BLaER1 treated with 17β-estradiol and CSF1 and Interleukin-3, amounts not matched to agents 10 nM and 100 nM (cell line): ENCODE measurements around the gene ETFA.
"Not testable (repeated sequence)": the region's sequence is repeated elsewhere in the genome, so short reads cannot be mapped to it uniquely, and the experiment has no call there.

Experiments
- H3K27ac ChIP-seq, 11 experiments: shearing (Covaris generic); formaldehyde crosslinking; 2 replicates each; pipeline ENCODE4 v1.8.1; 2022
- H3K27me3 ChIP-seq, 11 experiments: shearing (Covaris generic); formaldehyde crosslinking; 2 replicates each; pipeline ENCODE4 v1.8.1; 2022
- H3K36me3 ChIP-seq, 11 experiments: shearing (Covaris generic); formaldehyde crosslinking; 2 replicates each; pipeline ENCODE4 v1.8.1; 2022
- H3K4me1 ChIP-seq, 10 experiments: shearing (Covaris generic); formaldehyde crosslinking; 2 replicates each; pipeline ENCODE4 v1.8.1; 2022
- H3K4me2 ChIP-seq, 11 experiments: shearing (Covaris generic); formaldehyde crosslinking; 2 replicates each; pipeline ENCODE4 v1.8.1; 2022
- H3K4me3 ChIP-seq, 10 experiments: shearing (Covaris generic); formaldehyde crosslinking; 2 replicates each; pipeline ENCODE4 v1.8.1; 2022
- H3K9ac ChIP-seq, 11 experiments: shearing (Covaris generic); formaldehyde crosslinking; 2 replicates each; pipeline ENCODE4 v1.8.1; 2022
- H3K9me3 ChIP-seq, 11 experiments: shearing (Covaris generic); formaldehyde crosslinking; replicated peaks in 1 of 11; 2 replicates each; pipeline ENCODE4 v1.8.1; 2022
- H4K20me1 ChIP-seq, 11 experiments: shearing (Covaris generic); formaldehyde crosslinking; 2 replicates each; pipeline ENCODE4 v1.8.1; 2022
- Cebpa-rat ChIP-seq, 11 experiments: shearing (Covaris generic); IDR thresholded peaks; 2 replicates each; pipeline ENCODE4 v1.8.1; 2022

The ETFA gene

GRCh38 chr15:76324066-76324465 lies 12.8 kb upstream of the ETFA start:
- TF ChIP-seq Cebpa-rat (IDR thresholded peaks at IDR 0.05) = no peak
- Histone ChIP-seq H3K4me1 (peaks cover 0 to 17% (median 15%) of the 10 kb centered on the region in 10 experiments; a peak in 16 of 20 replicates), H3K27me3 (no peaks in the 10 kb centered on the region), H3K9ac (no peak overlapping the region), H4K20me1 (no peaks in the 10 kb centered on the region), H3K4me2 (peak overlapping the region in 4 of 11 experiments; percentile 59 to 75 (median 72); a peak in 5 of 22 replicates), H3K4me3 (no peak overlapping the region), H3K36me3 (no peaks in the 10 kb centered on the region), H3K9me3 (0 out of 22 replicates have a peak, but pooled peaks cover 0 to 3% (median 0%) of the 10 kb centered on the region in 11 experiments), H3K27ac (peak overlapping the region in 3 of 11 experiments; percentile 27 to 48 (median 43); a peak in 3 of 22 replicates)

DNA sequence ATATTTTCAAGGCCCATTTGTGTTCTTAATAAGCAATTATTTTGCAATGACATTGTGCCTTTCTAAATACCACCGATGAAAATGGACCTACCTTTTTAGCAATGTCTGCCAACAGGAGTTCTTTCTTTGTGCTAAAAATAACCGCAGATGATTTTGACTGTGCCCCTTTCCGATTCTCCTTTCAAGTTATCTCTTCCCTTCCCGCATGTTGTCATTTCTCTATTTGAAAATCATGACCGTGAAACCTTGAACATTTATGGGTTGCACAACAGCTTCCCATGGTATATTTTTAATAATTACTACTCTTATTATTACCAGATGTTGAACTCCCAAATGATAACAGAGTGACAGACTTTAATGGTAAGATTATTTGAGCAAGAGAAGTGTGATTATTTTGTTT lies 10.3 kb upstream of the ETFA start:
- H3K4me1 ChIP-seq = peaks cover 0 to 17% (median 15%) of the 10 kb centered on the region in 10 experiments; a peak in 16 of 20 replicates
- no peaks in the 10 kb centered on the region for H3K36me3 ChIP-seq
- no peaks in the 10 kb centered on the region for H4K20me1 ChIP-seq
- H3K4me2 ChIP-seq = peak overlapping the region in 2 of 11 experiments; percentile 33 to 75; a peak in 1 of 22 replicates
- H3K4me3 ChIP-seq = no peak overlapping the region
- H3K27me3 ChIP-seq = no peaks in the 10 kb centered on the region
- no peak overlapping the region for H3K27ac ChIP-seq
- 0 out of 22 replicates have a peak, but pooled peaks cover 0 to 3% (median 0%) of the 10 kb centered on the region in 11 experiments for H3K9me3 ChIP-seq
- H3K9ac ChIP-seq = no peak overlapping the region
- no peak for TF ChIP-seq Cebpa-rat (IDR thresholded peaks at IDR 0.05)

DNA sequence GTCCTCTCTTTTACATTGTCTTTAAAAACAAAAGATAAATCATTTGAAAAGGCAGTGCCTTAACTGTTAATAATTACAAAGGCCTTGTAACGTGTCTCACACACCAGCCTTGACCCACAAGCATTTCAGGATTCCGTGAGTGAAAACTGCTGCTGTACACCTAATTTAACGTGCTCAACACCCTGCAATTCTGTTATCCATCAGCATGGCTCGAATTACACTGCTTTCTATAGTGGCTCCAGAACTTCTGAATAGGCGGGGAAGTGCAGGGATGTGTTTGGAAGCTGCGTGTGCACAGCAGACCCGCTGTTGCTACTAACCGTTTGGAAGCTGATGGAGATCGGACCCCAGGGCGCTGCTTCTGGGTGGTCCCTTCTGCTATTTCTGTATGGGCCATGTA lies 9.9 kb upstream of the ETFA start:
- Histone ChIP-seq H4K20me1 (no peaks in the 10 kb centered on the region), H3K36me3 (no peaks in the 10 kb centered on the region), H3K27me3 (no peaks in the 10 kb centered on the region), H3K9ac (no peak overlapping the region), H3K9me3 (0 out of 22 replicates have a peak, but pooled peaks cover 0 to 3% (median 0%) of the 10 kb centered on the region in 11 experiments), H3K4me1 (peaks cover 0 to 17% (median 15%) of the 10 kb centered on the region in 10 experiments; a peak in 16 of 20 replicates), H3K27ac (no peak overlapping the region), H3K4me2 (no peak overlapping the region), H3K4me3 (no peak overlapping the region)
- TF ChIP-seq Cebpa-rat (IDR thresholded peaks at IDR 0.05) = no peak

- Histone ChIP-seq H3K36me3 (no peaks in the 10 kb centered on the region), H3K4me1 (peaks cover 0 to 17% (median 15%) of the 10 kb centered on the region in 10 experiments; a peak in 16 of 20 replicates), H3K27me3 (no peaks in the 10 kb centered on the region), H3K9me3 (0 out of 22 replicates have a peak, but pooled peaks cover 0 to 3% (median 0%) of the 10 kb centered on the region in 11 experiments), H4K20me1 (no peaks in the 10 kb centered on the region), H3K4me3 (no peak overlapping the region), H3K27ac (no peak overlapping the region), H3K9ac (no peak overlapping the region), H3K4me2 (no peak overlapping the region)
- no peak for TF ChIP-seq Cebpa-rat (IDR thresholded peaks at IDR 0.05)
These were observed 8.7 kb upstream of the ETFA start for GRCh38 chr15:76320012-76320411.

- H3K27me3 ChIP-seq = no peaks in the 10 kb centered on the region
- H3K4me2 ChIP-seq = peak overlapping the region in 5 of 11 experiments; percentile 25 to 52 (median 42); a peak in 6 of 22 replicates
- peaks cover 5 to 18% (median 14%) of the 10 kb centered on the region in 11 experiments; a peak in 14 of 22 replicates for H4K20me1 ChIP-seq
- no peak overlapping the region for H3K9ac ChIP-seq
- 0 out of 22 replicates have a peak, but pooled peaks cover 0 to 2% (median 0%) of the 10 kb centered on the region in 11 experiments for H3K9me3 ChIP-seq
- no peak overlapping the region for H3K27ac ChIP-seq
- H3K4me1 ChIP-seq = peaks cover 11 to 34% (median 18%) of the 10 kb centered on the region in 10 experiments
- no peak for TF ChIP-seq Cebpa-rat (IDR thresholded peaks at IDR 0.05)
- H3K36me3 ChIP-seq = peaks cover 0 to 13% (median 5%) of the 10 kb centered on the region in 11 experiments; a peak in 11 of 22 replicates
- H3K4me3 ChIP-seq = no peak overlapping the region
These were observed 2.5 kb upstream of the ETFA start for GRCh38 chr15:76313731-76314130.

DNA sequence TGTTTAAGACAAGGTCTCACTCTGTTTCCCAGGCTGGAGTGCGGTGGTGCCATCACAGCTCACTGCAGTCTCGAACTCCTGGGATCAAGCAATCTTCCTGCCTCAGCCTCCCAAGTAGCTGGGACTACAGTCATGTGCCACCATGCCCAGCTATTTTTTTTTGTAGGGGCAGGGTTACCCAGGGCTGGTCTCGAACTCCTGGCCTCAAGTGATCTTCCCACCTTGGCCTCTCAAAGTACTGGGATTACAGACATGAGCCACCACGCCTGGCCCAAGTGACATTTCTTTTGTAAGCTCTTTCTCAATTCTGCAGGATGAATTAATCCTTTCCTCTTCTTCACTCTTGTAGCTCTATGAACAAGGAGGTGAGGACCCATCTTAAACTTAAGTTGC lies 1.9 kb upstream of the ETFA start:
- Histone ChIP-seq H3K4me1 (peaks cover 11 to 34% (median 18%) of the 10 kb centered on the region in 10 experiments), H4K20me1 (peaks cover 9 to 24% (median 19%) of the 10 kb centered on the region in 11 experiments; a peak in 15 of 22 replicates), H3K36me3 (peaks cover 0 to 18% (median 9%) of the 10 kb centered on the region in 11 experiments; a peak in 12 of 22 replicates), H3K4me2 (peak overlapping the region in 3 of 11 experiments; percentile 35 to 52 (median 45); a peak in 1 of 22 replicates)
- H3K4me3 ChIP-seq, H3K27ac ChIP-seq, H3K9me3 ChIP-seq, H3K27me3 ChIP-seq, H3K9ac ChIP-seq: not testable (repeated sequence)

GRCh38 chr15:76312540-76313174 lies 1.4 kb upstream of the ETFA start:
- Histone ChIP-seq H3K9me3 (0 out of 22 replicates have a peak, but pooled peaks cover 0 to 2% (median 0%) of the 10 kb centered on the region in 11 experiments), H3K4me3 (no peak overlapping the region), H3K9ac (no peak overlapping the region), H3K4me1 (peaks cover 11 to 34% (median 18%) of the 10 kb centered on the region in 10 experiments), H4K20me1 (peaks cover 10 to 29% (median 23%) of the 10 kb centered on the region in 11 experiments; a peak in 18 of 22 replicates), H3K27ac (no peak overlapping the region), H3K4me2 (no peak overlapping the region), H3K36me3 (peaks cover 0 to 23% (median 12%) of the 10 kb centered on the region in 11 experiments; a peak in 13 of 22 replicates), H3K27me3 (no peaks in the 10 kb centered on the region)
- no peak for TF ChIP-seq Cebpa-rat (IDR thresholded peaks at IDR 0.05)

GRCh38 chr15:76310475-76311099 lies 682 bp downstream of the ETFA start:
- Histone ChIP-seq H3K4me1 (peaks cover 14 to 34% (median 19%) of the 10 kb centered on the region in 10 experiments), H4K20me1 (peaks cover 20 to 48% (median 44%) of the 10 kb centered on the region in 11 experiments; a peak in 19 of 22 replicates), H3K4me2 (peak overlapping the region; percentile 79 to 93 (median 87)), H3K36me3 (peaks cover 0 to 30% (median 18%) of the 10 kb centered on the region in 11 experiments; a peak in 16 of 22 replicates), H3K27ac (peak overlapping the region; percentile 90 to 99 (median 95)), H3K4me3 (peak overlapping the region; percentile 79 to 93 (median 87)), H3K9me3 (0 out of 22 replicates have a peak, but pooled peaks cover 0 to 4% (median 0%) of the 10 kb centered on the region in 11 experiments), H3K27me3 (no peaks in the 10 kb centered on the region), H3K9ac (peak overlapping the region; percentile 95 to 99 (median 96))
- TF ChIP-seq Cebpa-rat (IDR thresholded peaks at IDR 0.05) = no peak
